HCT116 (cell line): ENCODE data around the gene TMEM168. TPM values are rescaled to one million over a fixed set of nuclear protein-coding genes. Genes with fewer than 3 reads are reported as not detected.

Source experiments
- ATAC-seq: fragments of 200-7000 bp; cut with Tn5 transposase; 2 replicates; pipeline ENCODE4 v1.9.1; 2020; ENCODE audit warnings: mild to moderate bottlenecking, moderate library complexity
- BruUV-seq: library from RNA; stranded (reverse); fragments of 400-500 nt; replicated peaks from 2 replicates; lab custom pipeline; 2021; lab: Mats Ljungman, UMichigan
- CTCF ChIA-PET: fragments of 300-600 bp; sonication (Branson Sonifier 250); formaldehyde crosslinking; loops from one replicate; lab custom pipeline; 2021; ENCODE audit warnings: antibody characterized with exemption; lab: Charles Lee
- POLR2A ChIA-PET: fragments of 300-600, 350-600 bp; sonication (Branson Sonifier 250); formaldehyde crosslinking; loops from one replicate; lab custom pipeline; 2021; ENCODE audit warnings: antibody characterized with exemption; lab: Charles Lee
- RAD21 ChIA-PET, 2 experiments: fragments of 300-600 bp; sonication (Branson Sonifier 250); formaldehyde crosslinking; loops; one replicate each; lab custom pipeline; 2023; ENCODE audit warnings: low total read pairs in 2 of 2; ENCODE audit not compliant: uncharacterized antibody in 2 of 2, unreplicated experiment in 2 of 2, low non-redundant PET in 1 of 2; lab: Charles Lee
- DNase-seq: peaks from one replicate; pipeline ENCODE4 v3.0.0-alpha.2; 2010; ENCODE audit warnings: low read depth, low spot score
- H2AFZ ChIP-seq: fragments of 200-600 bp; shearing (Covaris generic), sonication (generic); 2 replicates; pipeline ENCODE4 v1.6.1; 2017; ENCODE audit warnings: low read depth, mixed run types, mixed read lengths, antibody characterized with exemption, low read length; ENCODE audit not compliant: poor library complexity, severe bottlenecking
- H3K27ac ChIP-seq: 2 replicates; pipeline ENCODE4 v1.5.1; 2012; ENCODE audit warnings: low read depth, low read length
- H3K27me3 ChIP-seq: fragments of 200-600 bp; sonication (generic); 2 replicates; pipeline ENCODE4 v1.6.1; 2016; ENCODE audit warnings: mixed run types, low read length, mixed read lengths; ENCODE audit not compliant: insufficient read depth
- H3K36me3 ChIP-seq, 2 experiments: fragments of 200-500 bp in 1 of 2; fragments of 200-600 bp in 1 of 2; sonication (Bioruptor generic) in 1 of 2; sonication (generic) in 1 of 2; 2 replicates each; pipeline versions ENCODE4 v1.5.1 to v1.6.1; 2014 to 2016; ENCODE audit warnings: low read length in 2 of 2, inconsistent platforms in 1 of 2, mixed read lengths in 1 of 2, mixed run types in 1 of 2; ENCODE audit not compliant: insufficient read depth in 2 of 2, control insufficient read depth in 1 of 2
- H3K4me1 ChIP-seq, 2 experiments: fragments of 200-600 bp in 1 of 2; sonication (generic) in 1 of 2; 2 replicates each; pipeline versions ENCODE4 v1.5.1 to v1.6.1; 2012 to 2017; ENCODE audit warnings: low read length in 2 of 2, inconsistent platforms in 1 of 2, mild to moderate bottlenecking in 1 of 2, mixed read lengths in 1 of 2, mixed run types in 1 of 2, moderate library complexity in 1 of 2; ENCODE audit not compliant: insufficient read depth in 2 of 2, control insufficient read depth in 1 of 2
- H3K4me2 ChIP-seq: fragments of 200-600 bp; sonication (generic); 2 replicates; pipeline ENCODE4 v1.6.1; 2017; ENCODE audit warnings: mixed run types, low read length, mixed read lengths
- H3K4me3 ChIP-seq, 2 experiments: fragments of 200-600 bp in 1 of 2; sonication (generic) in 1 of 2; replicated peaks in 1 of 2; 2 replicates each; pipeline ENCODE4 v1.5.1; 2011 to 2016; ENCODE audit warnings: low read length in 2 of 2, control low read depth in 1 of 2, low read depth in 1 of 2, mild to moderate bottlenecking in 1 of 2, mixed read lengths in 1 of 2, mixed run types in 1 of 2
- H3K79me2 ChIP-seq: fragments of 200-600 bp; sonication (generic); 2 replicates; pipeline ENCODE4 v1.6.1; 2017; ENCODE audit warnings: mild to moderate bottlenecking, mixed run types, low read length, moderate library complexity, mixed read lengths; ENCODE audit not compliant: insufficient read depth
- H3K9ac ChIP-seq: fragments of 200-600 bp; sonication (generic); 2 replicates; pipeline ENCODE4 v1.6.1; 2016; ENCODE audit warnings: low read length, mixed read lengths
- H3K9me2 ChIP-seq: fragments of 200-600 bp; sonication (generic), shearing (Covaris generic); 2 replicates; pipeline ENCODE4 v1.6.1; 2017; ENCODE audit warnings: mixed run types, mild to moderate bottlenecking, moderate library complexity; ENCODE audit not compliant: insufficient read depth
- H3K9me3 ChIP-seq, 2 experiments: fragments of 200-500 bp in 1 of 2; fragments of 200-600 bp in 1 of 2; sonication (Bioruptor generic) in 1 of 2; sonication (generic) in 1 of 2; 2 replicates each; pipeline ENCODE4 v1.6.1; 2014 to 2017; ENCODE audit warnings: low read length in 2 of 2, mixed read lengths in 2 of 2, inconsistent platforms in 1 of 2, low read depth in 1 of 2, mild to moderate bottlenecking in 1 of 2, mixed run types in 1 of 2, moderate library complexity in 1 of 2; ENCODE audit not compliant: control insufficient read depth in 1 of 2, insufficient read depth in 1 of 2
- H4K20me1 ChIP-seq: fragments of 200-600 bp; sonication (generic), shearing (Covaris generic); 2 replicates; pipeline ENCODE4 v1.6.1; 2017; ENCODE audit warnings: mixed run types, mild to moderate bottlenecking, moderate library complexity; ENCODE audit not compliant: insufficient read depth
- CEBPB ChIP-seq: IDR thresholded peaks from 2 replicates; pipeline ENCODE4 v1.6.1; 2012; ENCODE audit warnings: low read depth
- ELF1 ChIP-seq: IDR thresholded peaks from 2 replicates; pipeline ENCODE4 v1.6.1; 2012; ENCODE audit warnings: low read depth, borderline replicate concordance
- EZH2 ChIP-seq: fragments of 200-600 bp; sonication (generic); IDR thresholded peaks from 2 replicates; pipeline ENCODE4 v1.6.1; 2017; ENCODE audit warnings: antibody characterized with exemption, mixed run types
- EZH2phosphoT487 ChIP-seq: fragments of 200-600 bp; IDR thresholded peaks from 2 replicates; pipeline ENCODE4 v1.6.1; 2018; ENCODE audit warnings: antibody characterized with exemption, borderline replicate concordance
- JUND ChIP-seq: IDR thresholded peaks from 2 replicates; pipeline ENCODE4 v1.6.1; 2012
- POLR2A ChIP-seq: IDR thresholded peaks from 2 replicates; pipeline ENCODE4 v1.7.0; 2011; ENCODE audit warnings: borderline replicate concordance; ENCODE audit not compliant: insufficient read depth, insufficient read length; ENCODE audit errors: extremely low read depth
- POLR2AphosphoS5 ChIP-seq: IDR thresholded peaks from 2 replicates; pipeline ENCODE4 v1.6.1; 2011; ENCODE audit warnings: mild to moderate bottlenecking, low read depth, low read length, moderate library complexity
- RAD21 ChIP-seq: IDR thresholded peaks from 2 replicates; pipeline ENCODE4 v1.6.1; 2012; ENCODE audit warnings: low read depth, mild to moderate bottlenecking
- SIN3A ChIP-seq: IDR thresholded peaks from 2 replicates; pipeline ENCODE4 v1.6.1; 2012; ENCODE audit warnings: low read depth
- SP1 ChIP-seq: IDR thresholded peaks from 2 replicates; pipeline ENCODE4 v1.6.1; 2012; ENCODE audit warnings: low read depth
- SRF ChIP-seq: IDR thresholded peaks from 2 replicates; pipeline ENCODE4 v1.6.1; 2012; ENCODE audit warnings: low read depth
- intact Hi-C: fragments of 100-400 bp; cut with micrococcal nuclease; formaldehyde crosslinking; loops from 2 replicates; pipeline ENCODE4 v1.10.0; 2022
- total RNA-seq: library from RNA; stranded (reverse); gene quantifications from one replicate; pipeline ENCODE4 v1.2.1, GENCODE V29; 2021; ENCODE audit not compliant: unreplicated experiment
- TF ChIP-seq, protein P1 (sequence below), 3 experiments: fragments of 200-600 bp in 1 of 3; sonication (generic) in 1 of 3; IDR thresholded peaks in 2 of 3; conservative IDR thresholded peaks in 1 of 3; 2 replicates each; pipeline ENCODE4 v1.5.1; 2012 to 2017; ENCODE audit warnings: low read depth in 2 of 3, low read length in 2 of 3, antibody characterized with exemption in 1 of 3, borderline replicate concordance in 1 of 3, control low read depth in 1 of 3, mild to moderate bottlenecking in 1 of 3, mixed read lengths in 1 of 3, mixed run types in 1 of 3, moderate library complexity in 1 of 3; ENCODE audit not compliant: insufficient read depth in 1 of 3
- TF ChIP-seq, protein P2 (sequence below): IDR thresholded peaks from 2 replicates; pipeline ENCODE4 v1.6.1; 2012
- TF ChIP-seq, protein P3 (sequence below): IDR thresholded peaks from 2 replicates; pipeline ENCODE4 v1.6.1; 2012
- TF ChIP-seq, protein P4 (sequence below): IDR thresholded peaks from 2 replicates; pipeline ENCODE4 v1.6.1; 2011; ENCODE audit warnings: mild to moderate bottlenecking, low read length, moderate library complexity; ENCODE audit not compliant: insufficient replicate concordance; ENCODE audit errors: extremely low read depth

Gene TMEM168
- total RNA-seq, 1 experiment from 2014 or later: 16.5 TPM

DNA sequence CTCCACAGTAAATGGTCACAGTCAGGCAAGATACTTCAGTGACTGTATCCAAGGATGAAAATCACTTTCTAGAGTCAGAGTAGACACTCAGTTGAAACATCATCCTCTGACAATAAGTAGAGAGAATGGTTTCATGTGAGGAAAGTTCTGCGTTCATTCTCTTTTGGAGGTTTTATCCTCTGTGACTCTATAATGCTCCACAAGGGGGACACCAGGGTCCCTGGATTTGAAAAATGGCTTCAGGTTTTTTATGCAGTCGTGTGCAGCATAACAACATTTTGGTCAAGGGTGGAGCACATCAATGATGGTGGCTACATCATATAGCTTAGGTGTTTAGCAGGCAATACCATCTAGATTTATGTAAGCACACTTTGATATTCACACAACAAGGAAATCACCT is 40.4 kb downstream of the TMEM168 start:
- RAD21 ChIA-PET: no interaction called here
- Histone ChIP-seq H3K27me3 (no peaks in the 10 kb centered on the region), H3K79me2 (no peaks in the 10 kb centered on the region), H3K9ac (no peak overlapping the region), H3K4me2 (no peak overlapping the region), H3K4me1 (no peaks in the 10 kb centered on the region), H3K9me3 (no peaks in the 10 kb centered on the region), H3K9me2 (no peaks in the 10 kb centered on the region), H4K20me1 (no peaks in the 10 kb centered on the region), H2AFZ (no peak overlapping the region), H3K27ac (no peak overlapping the region), H3K36me3 (no peaks in the 10 kb centered on the region), H3K4me3 (no peak overlapping the region)
- CTCF ChIA-PET: no interaction called here
- POLR2A ChIA-PET: no interaction called here
- ATAC-seq (no peak), DNase-seq (no peak)
- TF ChIP-seq, protein P1, sequence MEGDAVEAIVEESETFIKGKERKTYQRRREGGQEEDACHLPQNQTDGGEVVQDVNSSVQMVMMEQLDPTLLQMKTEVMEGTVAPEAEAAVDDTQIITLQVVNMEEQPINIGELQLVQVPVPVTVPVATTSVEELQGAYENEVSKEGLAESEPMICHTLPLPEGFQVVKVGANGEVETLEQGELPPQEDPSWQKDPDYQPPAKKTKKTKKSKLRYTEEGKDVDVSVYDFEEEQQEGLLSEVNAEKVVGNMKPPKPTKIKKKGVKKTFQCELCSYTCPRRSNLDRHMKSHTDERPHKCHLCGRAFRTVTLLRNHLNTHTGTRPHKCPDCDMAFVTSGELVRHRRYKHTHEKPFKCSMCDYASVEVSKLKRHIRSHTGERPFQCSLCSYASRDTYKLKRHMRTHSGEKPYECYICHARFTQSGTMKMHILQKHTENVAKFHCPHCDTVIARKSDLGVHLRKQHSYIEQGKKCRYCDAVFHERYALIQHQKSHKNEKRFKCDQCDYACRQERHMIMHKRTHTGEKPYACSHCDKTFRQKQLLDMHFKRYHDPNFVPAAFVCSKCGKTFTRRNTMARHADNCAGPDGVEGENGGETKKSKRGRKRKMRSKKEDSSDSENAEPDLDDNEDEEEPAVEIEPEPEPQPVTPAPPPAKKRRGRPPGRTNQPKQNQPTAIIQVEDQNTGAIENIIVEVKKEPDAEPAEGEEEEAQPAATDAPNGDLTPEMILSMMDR (IDR thresholded peaks at IDR 0.05 in 2 of 3, conservative IDR thresholded peaks at IDR 0.05 in 1 of 3; ENCODE audit: borderline replicate concordance in 1 of 3, insufficient read depth in 1 of 3, low read depth in 2 of 3, low read length in 2 of 3): peak in 1 of 3 experiments; percentile 32; a peak in 2 of 6 replicates
- TF ChIP-seq RAD21 (0 out of 2 replicates have a peak, but pooled peaks have one; percentile 11), POLR2A (no peak)
- intact Hi-C loops: no loop called here
- BruUV-seq: no TSS peak

DNA sequence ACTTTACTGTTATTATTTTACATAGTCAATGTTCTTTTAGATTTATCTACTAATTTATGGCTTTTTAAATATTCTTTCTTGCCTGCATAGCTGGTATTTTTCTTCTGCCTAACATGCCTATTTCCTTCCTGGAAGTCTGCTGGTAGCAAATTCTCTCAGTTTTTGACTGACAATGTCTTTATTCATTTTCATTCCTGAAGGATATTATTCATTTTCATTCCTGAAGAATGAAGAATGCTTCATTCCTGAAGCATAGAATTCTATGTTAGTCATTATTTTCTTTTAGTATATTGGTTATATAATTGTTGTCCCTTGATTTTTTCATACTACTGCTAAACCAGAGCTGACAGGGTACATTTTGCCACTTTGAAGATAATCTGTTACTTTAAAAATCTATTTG is 41.8 kb downstream of the TMEM168 start:
- ChIA-PET RAD21 (no interaction called here), CTCF (no interaction called here), POLR2A (no interaction called here)
- no peak for ATAC-seq
- no peak for DNase-seq
- BruUV-seq: no TSS peak
- no peak overlapping the region for H3K27ac ChIP-seq
- H3K4me2 ChIP-seq: no peak overlapping the region
- no peaks in the 10 kb centered on the region for H3K9me3 ChIP-seq
- no peaks in the 10 kb centered on the region for H3K4me1 ChIP-seq
- H3K36me3 ChIP-seq: no peaks in the 10 kb centered on the region
- no peaks in the 10 kb centered on the region for H3K27me3 ChIP-seq
- no peaks in the 10 kb centered on the region for H3K79me2 ChIP-seq
- no peaks in the 10 kb centered on the region for H4K20me1 ChIP-seq
- no peak overlapping the region for H3K9ac ChIP-seq
- intact Hi-C loops: no loop called here
- H2AFZ ChIP-seq: no peak overlapping the region
- no peaks in the 10 kb centered on the region for H3K9me2 ChIP-seq
- H3K4me3 ChIP-seq: no peak overlapping the region
- TF ChIP-seq, protein P2, sequence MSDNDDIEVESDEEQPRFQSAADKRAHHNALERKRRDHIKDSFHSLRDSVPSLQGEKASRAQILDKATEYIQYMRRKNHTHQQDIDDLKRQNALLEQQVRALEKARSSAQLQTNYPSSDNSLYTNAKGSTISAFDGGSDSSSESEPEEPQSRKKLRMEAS: no peak
- TF ChIP-seq EZH2phosphoT487 (no peak), SP1 (no peak), SRF (no peak), SIN3A (no peak), CEBPB (no peak), JUND (no peak), EZH2 (no peak), POLR2AphosphoS5 (no peak), ELF1 (no peak)
- TF ChIP-seq, protein P3, sequence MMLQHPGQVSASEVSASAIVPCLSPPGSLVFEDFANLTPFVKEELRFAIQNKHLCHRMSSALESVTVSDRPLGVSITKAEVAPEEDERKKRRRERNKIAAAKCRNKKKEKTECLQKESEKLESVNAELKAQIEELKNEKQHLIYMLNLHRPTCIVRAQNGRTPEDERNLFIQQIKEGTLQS: no peak
- TF ChIP-seq, protein P4, sequence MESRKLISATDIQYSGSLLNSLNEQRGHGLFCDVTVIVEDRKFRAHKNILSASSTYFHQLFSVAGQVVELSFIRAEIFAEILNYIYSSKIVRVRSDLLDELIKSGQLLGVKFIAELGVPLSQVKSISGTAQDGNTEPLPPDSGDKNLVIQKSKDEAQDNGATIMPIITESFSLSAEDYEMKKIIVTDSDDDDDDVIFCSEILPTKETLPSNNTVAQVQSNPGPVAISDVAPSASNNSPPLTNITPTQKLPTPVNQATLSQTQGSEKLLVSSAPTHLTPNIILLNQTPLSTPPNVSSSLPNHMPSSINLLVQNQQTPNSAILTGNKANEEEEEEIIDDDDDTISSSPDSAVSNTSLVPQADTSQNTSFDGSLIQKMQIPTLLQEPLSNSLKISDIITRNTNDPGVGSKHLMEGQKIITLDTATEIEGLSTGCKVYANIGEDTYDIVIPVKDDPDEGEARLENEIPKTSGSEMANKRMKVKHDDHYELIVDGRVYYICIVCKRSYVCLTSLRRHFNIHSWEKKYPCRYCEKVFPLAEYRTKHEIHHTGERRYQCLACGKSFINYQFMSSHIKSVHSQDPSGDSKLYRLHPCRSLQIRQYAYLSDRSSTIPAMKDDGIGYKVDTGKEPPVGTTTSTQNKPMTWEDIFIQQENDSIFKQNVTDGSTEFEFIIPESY: no peak
